ENCODE data around the gene ESM1. TPM values are rescaled to one million over a fixed set of nuclear protein-coding genes. Genes with fewer than 3 reads are reported as not detected.

Gene ESM1
- total RNA-seq, 2 experiments from 2014 or later, result 0.20 to 0.47 TPM

GRCh38 chr5:54995168-54995567 is 9.8 kb upstream of the ESM1 start:
- CTCF ChIA-PET, result no interaction called here
- DNase-seq, result no peak
- intact Hi-C loops (cut with micrococcal nuclease), result no loop called here
- H3K27me3 Mint-ChIP-seq, result no peaks in the 10 kb centered on the region
- H3K4me3 Mint-ChIP-seq, result no peak overlapping the region
- no peak overlapping the region for H3K27ac Mint-ChIP-seq
- no peaks in the 10 kb centered on the region for H3K36me3 Mint-ChIP-seq (ENCODE audit: low read depth)
- H3K9me3 Mint-ChIP-seq, result no peaks in the 10 kb centered on the region
- no peak for ATAC-seq
- POLR2A ChIA-PET, result no interaction called here
- TF ChIP-seq CTCF (IDR thresholded peaks at IDR 0.05), result no peak
- peaks cover 5% of the 10 kb centered on the region for H3K4me1 Mint-ChIP-seq (ENCODE audit: low read depth)

GRCh38 chr5:54994628-54995027 is 9.2 kb upstream of the ESM1 start:
- intact Hi-C loops (cut with micrococcal nuclease), result no loop called here
- Mint-ChIP-seq H3K4me3 (no peak overlapping the region), H3K9me3 (no peaks in the 10 kb centered on the region), H3K36me3 (ENCODE audit: low read depth) (no peaks in the 10 kb centered on the region), H3K27me3 (no peaks in the 10 kb centered on the region), H3K4me1 (ENCODE audit: low read depth) (peaks cover 5% of the 10 kb centered on the region), H3K27ac (no peak overlapping the region)
- CTCF ChIA-PET, result no interaction called here
- no peak for TF ChIP-seq CTCF (IDR thresholded peaks at IDR 0.05)
- DNase-seq, result no peak
- POLR2A ChIA-PET, result no interaction called here
- no peak for ATAC-seq

- CTCF ChIA-PET, result interaction anchor here (0.6 to 1.2 kb wide), 2 partner anchors 34 to 49 kb away, joined by 3 read pairs; no protein-coding TSS in a partner anchor
- H3K4me3 Mint-ChIP-seq, result no peak overlapping the region
- POLR2A ChIA-PET, result no interaction called here
- no peaks in the 10 kb centered on the region for H3K36me3 Mint-ChIP-seq (ENCODE audit: low read depth)
- H3K9me3 Mint-ChIP-seq, result no peaks in the 10 kb centered on the region
- H3K27me3 Mint-ChIP-seq, result no peaks in the 10 kb centered on the region
- DNase-seq (no peak), ATAC-seq (peak; percentile 37)
- no peak overlapping the region for H3K27ac Mint-ChIP-seq
- intact Hi-C loops (cut with micrococcal nuclease), result no loop called here
- TF ChIP-seq CTCF (IDR thresholded peaks at IDR 0.05), result no peak
- peaks cover 14% of the 10 kb centered on the region for H3K4me1 Mint-ChIP-seq (ENCODE audit: low read depth)
Measured at GRCh38 chr5:54993318-54993717, 7.9 kb upstream of the ESM1 start.

- no peak for TF ChIP-seq CTCF (IDR thresholded peaks at IDR 0.05)
- H3K27me3 Mint-ChIP-seq, result no peaks in the 10 kb centered on the region
- no peaks in the 10 kb centered on the region for H3K36me3 Mint-ChIP-seq (ENCODE audit: low read depth)
- peaks cover 20% of the 10 kb centered on the region for H3K4me1 Mint-ChIP-seq (ENCODE audit: low read depth)
- DNase-seq (no peak), ATAC-seq (no peak)
- ChIA-PET CTCF (interaction anchor here (3.0 kb wide), 1 partner anchor 47 kb away, joined by 12 read pairs; no protein-coding TSS in a partner anchor), POLR2A (no interaction called here)
- intact Hi-C loops (cut with micrococcal nuclease), result no loop called here
- H3K9me3 Mint-ChIP-seq, result no peaks in the 10 kb centered on the region
- H3K27ac Mint-ChIP-seq, result no peak overlapping the region
- no peak overlapping the region for H3K4me3 Mint-ChIP-seq
Measured at GRCh38 chr5:54991416-54991815, 6.0 kb upstream of the ESM1 start.

GRCh38 chr5:54990841-54991258 is 5.5 kb upstream of the ESM1 start:
- H3K4me3 Mint-ChIP-seq, result no peak overlapping the region
- no peak overlapping the region for H3K27ac Mint-ChIP-seq
- ChIA-PET POLR2A (no interaction called here), CTCF (interaction anchor here (3.0 kb wide), 1 partner anchor 47 kb away, joined by 12 read pairs; no protein-coding TSS in a partner anchor)
- ATAC-seq, result no peak
- no peak for TF ChIP-seq CTCF (IDR thresholded peaks at IDR 0.05)
- peaks cover 20% of the 10 kb centered on the region for H3K4me1 Mint-ChIP-seq (ENCODE audit: low read depth)
- H3K36me3 Mint-ChIP-seq (ENCODE audit: low read depth), result no peaks in the 10 kb centered on the region
- DNase-seq, result no peak
- intact Hi-C loops (cut with micrococcal nuclease), result no loop called here
- no peaks in the 10 kb centered on the region for H3K9me3 Mint-ChIP-seq
- H3K27me3 Mint-ChIP-seq, result no peaks in the 10 kb centered on the region

Data from activated CD8-positive, alpha-beta T cell treated with anti-CD3 and anti-CD28 coated beads for 36 hours (primary cell).